Coronary artery (tissue), 2 donors: Measurements from ENCODE around the gene PNLIPRP2.

Experiments
- DNase-seq: peaks from one replicate; pipeline ENCODE4 v3.0.0-alpha.2; 2017; ENCODE audit warnings: low spot score
- H3K27ac ChIP-seq, 2 donors: fragments of 200-600 bp; sonication (generic); one replicate each; pipeline ENCODE4 v1.5.1; 2016 to 2019
- H3K4me3 ChIP-seq: fragments of 200-600 bp; sonication (generic); 2 replicates; pipeline ENCODE4 v1.5.1; 2016; ENCODE audit warnings: mild to moderate bottlenecking, moderate library complexity
- TF ChIP-seq, protein P1 (sequence below): fragments of 200-600 bp; sonication (generic); IDR thresholded peaks from one replicate; pipeline ENCODE4 v1.5.1; 2019; ENCODE audit warnings: antibody characterized with exemption

The PNLIPRP2 gene

DNA sequence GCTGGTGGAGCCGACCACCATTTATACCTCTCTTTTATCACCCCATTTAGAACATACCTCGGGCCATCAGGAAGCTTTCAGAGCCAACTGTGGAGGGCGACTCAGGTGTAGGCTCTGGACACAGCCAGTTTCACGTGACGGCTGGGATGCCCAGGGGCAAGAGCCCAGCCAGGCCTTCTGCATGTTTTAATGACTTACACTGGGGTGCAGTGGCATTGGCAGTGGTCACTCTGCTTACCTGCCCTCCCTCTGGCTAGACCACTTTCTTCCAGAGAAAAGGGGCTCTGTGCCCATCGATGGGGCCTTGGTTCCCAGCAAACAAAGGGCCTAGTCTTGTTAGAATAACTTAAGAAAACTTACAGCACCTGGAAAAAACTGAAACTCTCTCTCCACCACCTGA lies 50.0 kb downstream of the PNLIPRP2 start:
- TF ChIP-seq, protein P1, sequence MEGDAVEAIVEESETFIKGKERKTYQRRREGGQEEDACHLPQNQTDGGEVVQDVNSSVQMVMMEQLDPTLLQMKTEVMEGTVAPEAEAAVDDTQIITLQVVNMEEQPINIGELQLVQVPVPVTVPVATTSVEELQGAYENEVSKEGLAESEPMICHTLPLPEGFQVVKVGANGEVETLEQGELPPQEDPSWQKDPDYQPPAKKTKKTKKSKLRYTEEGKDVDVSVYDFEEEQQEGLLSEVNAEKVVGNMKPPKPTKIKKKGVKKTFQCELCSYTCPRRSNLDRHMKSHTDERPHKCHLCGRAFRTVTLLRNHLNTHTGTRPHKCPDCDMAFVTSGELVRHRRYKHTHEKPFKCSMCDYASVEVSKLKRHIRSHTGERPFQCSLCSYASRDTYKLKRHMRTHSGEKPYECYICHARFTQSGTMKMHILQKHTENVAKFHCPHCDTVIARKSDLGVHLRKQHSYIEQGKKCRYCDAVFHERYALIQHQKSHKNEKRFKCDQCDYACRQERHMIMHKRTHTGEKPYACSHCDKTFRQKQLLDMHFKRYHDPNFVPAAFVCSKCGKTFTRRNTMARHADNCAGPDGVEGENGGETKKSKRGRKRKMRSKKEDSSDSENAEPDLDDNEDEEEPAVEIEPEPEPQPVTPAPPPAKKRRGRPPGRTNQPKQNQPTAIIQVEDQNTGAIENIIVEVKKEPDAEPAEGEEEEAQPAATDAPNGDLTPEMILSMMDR, result no peak
- H3K4me3 ChIP-seq, result no peak overlapping the region
- no peak overlapping the region for H3K27ac ChIP-seq
- DNase-seq, result no peak

GRCh38 chr10:116671274-116671926 lies 50.6 kb downstream of the PNLIPRP2 start:
- TF ChIP-seq, protein P1, result no peak
- H3K4me3 ChIP-seq, result no peak overlapping the region
- no peak overlapping the region for H3K27ac ChIP-seq
- DNase-seq, result no peak

DNA sequence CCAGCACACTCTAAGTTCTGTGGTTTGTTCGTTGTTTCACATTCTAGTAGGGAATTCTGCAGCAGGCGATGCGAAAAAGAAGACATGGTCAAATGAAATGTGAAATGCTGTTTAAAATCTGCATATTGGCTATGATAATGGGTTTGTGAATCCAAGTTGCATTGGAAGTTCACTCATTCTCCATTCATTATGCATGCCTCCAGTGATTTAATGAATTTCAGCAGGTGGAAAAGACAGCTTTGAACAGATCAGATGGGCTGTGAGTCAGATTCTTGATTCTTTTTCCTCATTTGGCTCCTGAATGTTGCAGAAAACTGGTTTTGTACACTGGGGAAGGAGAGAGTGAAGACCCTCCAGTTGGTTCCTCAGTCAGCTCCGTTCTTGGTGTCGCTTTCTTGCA lies 52.1 kb downstream of the PNLIPRP2 start:
- TF ChIP-seq, protein P1, result no peak
- no peak overlapping the region for H3K4me3 ChIP-seq
- DNase-seq, result no peak
- H3K27ac ChIP-seq, result no peak overlapping the region

GRCh38 chr10:116673866-116674265 lies 53.1 kb downstream of the PNLIPRP2 start:
- no peak for DNase-seq
- TF ChIP-seq, protein P1, result no peak
- H3K27ac ChIP-seq, result no peak overlapping the region
- H3K4me3 ChIP-seq, result no peak overlapping the region

DNA sequence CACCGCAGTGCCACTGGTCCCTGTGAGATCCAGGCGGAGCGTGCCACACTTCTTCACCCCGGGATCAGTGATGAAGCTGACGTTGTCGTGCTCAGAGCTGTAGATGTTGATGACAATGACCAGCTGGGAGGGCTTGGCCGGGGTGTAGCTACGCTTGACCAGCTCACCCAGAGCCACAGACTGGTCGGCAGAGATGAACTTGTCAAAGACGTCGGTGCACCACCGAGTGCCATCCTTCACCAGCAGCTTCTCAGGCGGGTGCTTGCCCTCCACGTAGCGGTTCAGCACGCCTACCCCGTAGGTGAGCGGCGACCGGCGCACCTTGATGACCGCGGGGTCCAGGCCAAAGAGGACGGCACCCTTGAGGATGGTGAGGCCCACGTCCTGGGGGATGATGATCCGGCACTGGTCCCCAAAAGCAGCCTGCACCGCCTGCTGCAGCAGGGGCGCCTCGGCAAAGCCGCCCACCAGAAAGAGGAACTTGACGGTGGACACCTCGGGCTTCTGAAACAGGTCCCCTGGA lies 54.2 kb downstream of the PNLIPRP2 start:
- TF ChIP-seq, protein P1, result no peak
- no peak for DNase-seq
- no peak overlapping the region for H3K27ac ChIP-seq
- H3K4me3 ChIP-seq, result no peak overlapping the region

- DNase-seq, result no peak
- Histone ChIP-seq H3K4me3 (no peak overlapping the region), H3K27ac (no peak overlapping the region)
- TF ChIP-seq, protein P1, result no peak
Measured at GRCh38 chr10:116676118-116676517, 55.4 kb downstream of the PNLIPRP2 start.

DNA sequence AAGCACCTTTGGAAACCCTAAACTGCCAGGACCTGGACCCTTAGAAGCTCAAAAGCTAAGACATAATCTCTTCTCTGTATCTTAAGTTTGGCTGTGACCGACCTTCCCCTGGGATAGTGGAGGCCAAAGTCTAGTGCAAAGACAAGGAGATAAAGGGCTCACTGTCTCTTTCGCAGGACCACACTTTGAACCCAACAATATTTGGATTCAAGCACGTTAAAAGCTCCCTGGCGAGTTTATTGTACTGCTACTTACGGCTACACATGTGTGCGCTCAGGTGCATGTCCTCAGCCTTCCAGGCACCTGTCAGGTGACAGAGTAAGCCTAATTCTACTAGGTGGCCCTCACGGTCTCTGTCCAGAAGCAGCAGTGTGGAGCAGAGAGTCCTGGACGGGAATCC lies 55.9 kb downstream of the PNLIPRP2 start:
- TF ChIP-seq, protein P1, result no peak
- Histone ChIP-seq H3K27ac (no peak overlapping the region), H3K4me3 (no peak overlapping the region)
- DNase-seq, result no peak
